A549 (cell line): Measurements from ENCODE around the gene OSER1. TPM values are rescaled to one million over a fixed set of nuclear protein-coding genes. Genes with fewer than 3 reads are reported as not detected.
A peak's percentile ranks its signal among the peaks of the same experiment; 100 is the strongest.

Experiments
- ATAC-seq, 2 experiments: fragments of 200-7000 bp in 1 of 2; fragments of >200 bp in 1 of 2; cut with Nextera tagmentation in 1 of 2; cut with Tn5 transposase in 1 of 2; 3 replicates each; pipeline versions ENCODE4 v1.8.0 to v1.9.1; 2018 to 2020; ENCODE audit warnings: mild to moderate bottlenecking in 1 of 2, moderate library complexity in 1 of 2
- CTCF ChIA-PET: fragments of 300-600 bp; sonication (Branson Sonifier 250); formaldehyde crosslinking; extraction: SDS; loops from one replicate; lab custom pipeline; 2021; ENCODE audit warnings: antibody characterized with exemption, inconsistent platforms; lab: Yijun Ruan, JAX
- POLR2A ChIA-PET: fragments of 350-600 bp; formaldehyde crosslinking; extraction: SDS; loops from one replicate; lab custom pipeline; 2021; ENCODE audit warnings: antibody characterized with exemption, inconsistent platforms; lab: Yijun Ruan, JAX
- DNase-seq, 2 experiments: peaks; one replicate each; pipeline versions ENCODE4 v3.0.0 to v3.0.0-alpha.2; 2011 to 2016; ENCODE audit warnings: low read depth in 1 of 2, low spot score in 1 of 2
- FAIRE-seq: peaks from 2 replicates; lab custom pipeline; 2011; peaks lifted over from hg19 to GRCh38; lab: Jason Lieb, UNC
- H3K27ac ChIP-seq, 2 experiments: fragments of >200 bp; sonication (Bioruptor Twin); formaldehyde crosslinking; 3 replicates each; pipeline ENCODE4 v1.5.1; 2016 to 2017
- H3K4me1 ChIP-seq: fragments of >200 bp; sonication (Bioruptor Twin); formaldehyde crosslinking; 3 replicates; pipeline ENCODE4 v1.6.1; 2016
- H3K4me2 ChIP-seq: fragments of >200 bp; sonication (Bioruptor Twin); formaldehyde crosslinking; 3 replicates; pipeline ENCODE4 v1.6.1; 2016
- H3K4me3 ChIP-seq: fragments of >200 bp; sonication (Bioruptor Twin); formaldehyde crosslinking; 3 replicates; pipeline ENCODE4 v1.5.1; 2016
- H3K9me3 ChIP-seq: fragments of >200 bp; sonication (Bioruptor Twin); formaldehyde crosslinking; 3 replicates; pipeline ENCODE4 v1.6.1; 2016
- CBX2 ChIP-seq: fragments of 200-600 bp; sonication (generic); IDR thresholded peaks from 2 replicates; pipeline ENCODE4 v1.6.1; 2016; ENCODE audit warnings: low read depth, mild to moderate bottlenecking, borderline replicate concordance
- CHD2 ChIP-seq: fragments of 150-350 bp; IDR thresholded peaks from 2 replicates; pipeline ENCODE4 v1.6.1; 2014; ENCODE audit warnings: low read length; ENCODE audit not compliant: partially characterized antibody
- EHF ChIP-seq: fragments of 250-450 bp; sonication (Bioruptor Pico); IDR thresholded peaks from 2 replicates; pipeline ENCODE4 v1.5.0; 2020; ENCODE audit warnings: mild to moderate bottlenecking
- EHMT2 ChIP-seq: fragments of 200-600 bp; sonication (generic); IDR thresholded peaks from 2 replicates; pipeline ENCODE4 v1.6.1; 2016; ENCODE audit warnings: antibody characterized with exemption, low read depth, mild to moderate bottlenecking, moderate library complexity
- FOSB ChIP-seq: fragments of 250-450 bp; sonication (Bioruptor Pico); IDR thresholded peaks from 2 replicates; pipeline ENCODE4 v1.5.0; 2020; ENCODE audit warnings: mild to moderate bottlenecking, moderate library complexity
- GATA3 ChIP-seq: IDR thresholded peaks from 2 replicates; pipeline ENCODE4 v1.6.1; 2012; ENCODE audit warnings: borderline replicate concordance
- HES2 ChIP-seq: fragments of >200 bp; sonication (Bioruptor Twin); formaldehyde crosslinking; IDR thresholded peaks from 2 replicates; pipeline ENCODE4 v1.6.1; 2016
- HMGXB4 ChIP-seq: fragments of 250-450 bp; sonication (Bioruptor Pico); IDR thresholded peaks from 2 replicates; pipeline ENCODE4 v1.5.0; 2021; ENCODE audit warnings: mild to moderate bottlenecking, moderate library complexity, borderline replicate concordance
- HOXA7 ChIP-seq: fragments of 250-450 bp; sonication (Bioruptor Pico); IDR thresholded peaks from 2 replicates; pipeline ENCODE4 v1.5.0; 2020; ENCODE audit warnings: mild to moderate bottlenecking, moderate library complexity
- HOXB5 ChIP-seq: fragments of 250-450 bp; sonication (Bioruptor Pico); IDR thresholded peaks from 2 replicates; pipeline ENCODE4 v1.5.0; 2020; ENCODE audit warnings: mild to moderate bottlenecking, moderate library complexity
- KDM1A ChIP-seq: fragments of 200-600 bp; sonication (generic); IDR thresholded peaks from 2 replicates; pipeline ENCODE4 v1.6.1; 2016; ENCODE audit warnings: low read depth, mild to moderate bottlenecking
- KDM5A ChIP-seq: fragments of 200-600 bp; sonication (generic); IDR thresholded peaks from 2 replicates; pipeline ENCODE4 v1.6.1; 2016; ENCODE audit warnings: antibody characterized with exemption, mild to moderate bottlenecking
- NFE2L2 ChIP-seq: fragments of 150-350 bp; conservative IDR thresholded peaks from 2 replicates; pipeline ENCODE4 v1.6.1; 2014; ENCODE audit warnings: low read length
- POLR2A ChIP-seq: IDR thresholded peaks from 2 replicates; pipeline ENCODE4 v1.6.1; 2012; ENCODE audit warnings: mild to moderate bottlenecking, low read length
- POLR2AphosphoS2 ChIP-seq: conservative IDR thresholded peaks from 2 replicates; pipeline ENCODE4 v1.6.1; 2012; ENCODE audit warnings: low read length, improper control_type of control experiment, inconsistent platforms
- RCOR1 ChIP-seq: fragments of 150-350 bp; IDR thresholded peaks from 2 replicates; pipeline ENCODE4 v1.6.1; 2014; ENCODE audit warnings: antibody characterized with exemption, low read length, low read depth
- REST ChIP-seq: fragments of 200-600 bp; sonication (generic); IDR thresholded peaks from 2 replicates; pipeline ENCODE4 v1.6.1; 2016; ENCODE audit warnings: antibody characterized with exemption, mild to moderate bottlenecking, moderate library complexity
- RFX5 ChIP-seq: fragments of 450-650 bp; IDR thresholded peaks from 2 replicates; pipeline ENCODE4 v1.7.1; 2014; ENCODE audit warnings: antibody characterized with exemption, mild to moderate bottlenecking, moderate library complexity
- SREBF2 ChIP-seq: fragments of 450-650 bp; IDR thresholded peaks from 2 replicates; pipeline ENCODE4 v1.6.1; 2014; ENCODE audit warnings: mild to moderate bottlenecking, moderate library complexity
- TFCP2L1 ChIP-seq: fragments of 250-450 bp; sonication (Bioruptor Pico); IDR thresholded peaks from 2 replicates; pipeline ENCODE4 v1.5.0; 2021; ENCODE audit warnings: mild to moderate bottlenecking
- TP53 ChIP-seq: fragments of 250-450 bp; sonication (Bioruptor Pico); IDR thresholded peaks from 2 replicates; pipeline ENCODE4 v1.5.0; 2021; ENCODE audit warnings: mild to moderate bottlenecking, moderate library complexity
- USF2 ChIP-seq: fragments of 450-650 bp; IDR thresholded peaks from 2 replicates; pipeline ENCODE4 v1.6.1; 2014; ENCODE audit warnings: antibody characterized with exemption
- ZFP36 ChIP-seq: fragments of 450-650 bp; IDR thresholded peaks from 2 replicates; pipeline ENCODE4 v1.6.1; 2014; ENCODE audit warnings: borderline replicate concordance; ENCODE audit not compliant: partially characterized antibody
- ZSCAN20 ChIP-seq: fragments of 250-450 bp; sonication (Bioruptor Pico); IDR thresholded peaks from 2 replicates; pipeline ENCODE4 v1.8.0; 2022; ENCODE audit warnings: mild to moderate bottlenecking, moderate library complexity
- WGBS: methylation state at CpG from one replicate; pipeline ENCODE4 v1.1.6; 2017; ENCODE audit errors: missing lambda C conversion rate; 5-methylcytosine and 5-hydroxymethylcytosine counted together
- polyA plus RNA-seq, 4 experiments: library from polyadenylated mRNA; depleted of rRNA in 3 of 4; stranded (reverse); fragments of >200 nt; fragmentation: RNase III in 1 of 4; extraction: RNeasy Plus Mini Kit Qiagen cat#74134 plus additional on column Dnase treatment in 1 of 4; gene quantifications; 2 replicates in 3 of 4; 3 replicates in 1 of 4; pipeline ENCODE4 v1.2.3, GENCODE V29; 2011 to 2017
- TF ChIP-seq, protein P1 (sequence below): fragments of 150-350 bp; IDR thresholded peaks from 2 replicates; pipeline ENCODE4 v1.6.1; 2014; ENCODE audit warnings: low read depth, mild to moderate bottlenecking, low read length

OSER1 gene
- polyA plus RNA-seq, 2 of the 4 experiments (the other 2 are of a cell fraction): 47.5 to 62.6 TPM

DNA sequence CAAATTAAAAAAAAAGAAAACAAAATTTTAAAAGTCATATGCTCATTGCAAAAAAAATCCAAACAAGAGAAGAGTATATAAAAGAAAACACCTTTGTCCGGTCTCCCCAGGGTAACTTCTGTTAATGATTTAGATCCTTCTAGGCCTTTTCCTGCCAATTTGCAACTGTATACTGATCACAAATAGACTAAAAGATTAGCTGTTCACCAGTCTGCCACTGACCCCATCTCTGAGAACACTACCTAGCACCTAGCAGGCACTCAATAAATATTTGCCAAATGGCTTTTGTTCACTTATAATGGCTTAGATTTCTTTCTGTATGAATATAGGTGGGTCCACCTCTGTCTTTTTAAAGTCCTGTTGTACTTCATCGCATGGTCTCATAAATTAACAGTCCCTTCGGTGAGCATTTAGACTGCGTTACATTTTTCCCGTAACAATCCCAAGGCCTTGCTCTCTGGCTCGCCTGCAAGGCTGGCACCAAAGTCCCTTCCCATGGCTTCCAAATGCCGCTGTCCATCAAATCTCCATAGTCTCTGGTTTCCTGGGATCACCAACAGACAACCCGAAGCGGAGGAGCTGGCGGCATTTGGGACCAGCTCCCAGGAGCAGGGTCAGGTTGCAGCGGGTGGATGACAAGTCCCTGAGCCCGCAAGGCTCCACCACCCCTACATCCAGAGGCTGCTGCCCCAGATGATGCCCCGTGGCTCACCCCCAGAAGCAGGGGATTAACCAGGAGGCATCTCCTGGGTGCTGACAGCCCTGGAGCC, 35.4 kb downstream of the OSER1 start (continued):
- TF ChIP-seq REST (no peak), RFX5 (no peak), POLR2A (no peak), EHF (CRISPR knock-in tag) (no peak), ZSCAN20 (CRISPR knock-in tag) (no peak), SREBF2 (no peak), KDM5A (no peak)
- TF ChIP-seq, all 56 proteins: peak for 0

GRCh38 chr20:44173846-44174245, 36.7 kb downstream of the OSER1 start:
- Histone ChIP-seq H3K4me3 (no peak overlapping the region), H3K27ac (no peak overlapping the region), H3K4me1 (peaks cover 15% of the 10 kb centered on the region), H3K9me3 (no peaks in the 10 kb centered on the region)
- CTCF ChIA-PET: interaction anchor here (1.0 to 8.0 kb wide), 4 partner anchors 13 to 725 kb away, joined by 3 to 68 read pairs (median 3); no protein-coding TSS in a partner anchor
- no peak for FAIRE-seq
- no peak for DNase-seq
- POLR2A ChIA-PET: interaction anchor here (1.0 kb wide), 1 partner anchor 13 kb away, joined by 4 read pairs; the partner anchor contains the start of gene JPH2
- WGBS: 76% methylated on average over 8 of the region's 8 CpGs
- TF ChIP-seq NFE2L2: no peak
- no peak for TF ChIP-seq TFCP2L1 (CRISPR knock-in tag)
- no peak for TF ChIP-seq HOXA7 (CRISPR knock-in tag)
- peak; percentile 11 for TF ChIP-seq ZFP36
- TF ChIP-seq, all 56 proteins: peak for 1
- H3K4me2 ChIP-seq: no peak overlapping the region
- ATAC-seq: no peak

GRCh38 chr20:44173116-44173515, 37.5 kb downstream of the OSER1 start:
- 62% methylated on average over 5 of the region's 5 CpGs for WGBS
- no peak for ATAC-seq
- Histone ChIP-seq H3K9me3 (no peaks in the 10 kb centered on the region), H3K27ac (no peak overlapping the region), H3K4me3 (no peak overlapping the region), H3K4me1 (peaks cover 15% of the 10 kb centered on the region), H3K4me2 (no peak overlapping the region)
- ChIA-PET CTCF (interaction anchor here (1.0 to 8.6 kb wide), 3 partner anchors 43 to 724 kb away, joined by 3 to 63 read pairs (median 3); no protein-coding TSS in a partner anchor), POLR2A (interaction anchor here (1.0 kb wide), 1 partner anchor 14 kb away, joined by 4 read pairs; the partner anchor contains the start of gene JPH2)
- TF ChIP-seq GATA3 (no peak), SREBF2 (no peak), CHD2 (no peak), FOSB (CRISPR knock-in tag) (no peak), TP53 (CRISPR knock-in tag) (no peak), HOXB5 (no peak), CBX2 (no peak), EHMT2 (no peak), POLR2A (no peak), POLR2AphosphoS2 (no peak), RFX5 (no peak), RCOR1 (no peak), KDM1A (no peak), HMGXB4 (CRISPR knock-in tag) (no peak), HES2 (no peak), USF2 (no peak), TFCP2L1 (CRISPR knock-in tag) (no peak)
- TF ChIP-seq, protein P1, sequence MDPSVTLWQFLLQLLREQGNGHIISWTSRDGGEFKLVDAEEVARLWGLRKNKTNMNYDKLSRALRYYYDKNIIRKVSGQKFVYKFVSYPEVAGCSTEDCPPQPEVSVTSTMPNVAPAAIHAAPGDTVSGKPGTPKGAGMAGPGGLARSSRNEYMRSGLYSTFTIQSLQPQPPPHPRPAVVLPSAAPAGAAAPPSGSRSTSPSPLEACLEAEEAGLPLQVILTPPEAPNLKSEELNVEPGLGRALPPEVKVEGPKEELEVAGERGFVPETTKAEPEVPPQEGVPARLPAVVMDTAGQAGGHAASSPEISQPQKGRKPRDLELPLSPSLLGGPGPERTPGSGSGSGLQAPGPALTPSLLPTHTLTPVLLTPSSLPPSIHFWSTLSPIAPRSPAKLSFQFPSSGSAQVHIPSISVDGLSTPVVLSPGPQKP: no peak
- no peak for FAIRE-seq
- no peak for DNase-seq
